ENCODE data around the gene GAD1.

GRCh38 chr2:170812710-170813600 lies 3.7 kb upstream of the GAD1 start:
- TF ChIP-seq CTCF (IDR thresholded peaks at IDR 0.05; ENCODE audit: low read depth, low read length) (peak; percentile 88), EZH2phosphoT487 (IDR thresholded peaks at IDR 0.05; ENCODE audit: low read depth) (no peak)

All from OCI-LY3 (cell line).